K562 (cell line): ENCODE results near the gene UBE2R2. TPM values are rescaled to one million over a fixed set of nuclear protein-coding genes. Genes with fewer than 3 reads are reported as not detected.

Experiments used
- ATAC-seq: fragments of 200-7000 bp; cut with Tn5 transposase; 3 replicates; pipeline ENCODE4 v1.9.1; 2020; ENCODE audit warnings: moderate library complexity
- BruUV-seq: library from RNA; stranded (reverse); fragments of 400-500 nt; replicated peaks from 2 replicates; lab custom pipeline; 2021; lab: Mats Ljungman, UMichigan
- CTCF ChIA-PET: fragments of 300-600 bp; formaldehyde crosslinking; extraction: SDS; loops from one replicate; lab custom pipeline; 2021; ENCODE audit warnings: low intra/inter-chr PET ratio; lab: Yijun Ruan, JAX
- POLR2A ChIA-PET: fragments of 300-600, 350-650 bp; sonication (Branson Sonifier 250); formaldehyde crosslinking; extraction: SDS; loops from one replicate; lab custom pipeline; 2021; ENCODE audit warnings: antibody characterized with exemption, inconsistent platforms; lab: Yijun Ruan, JAX
- DNase-seq, 4 experiments: peaks; one replicate each; pipeline versions ENCODE4 v3.0.0 to v3.0.0-alpha.2; 2011 to 2018; ENCODE audit warnings: low spot score in 3 of 4, mixed read lengths in 3 of 4; ENCODE audit errors: extremely low read depth in 1 of 4
- FAIRE-seq: peaks from 2 replicates; lab custom pipeline; 2011; peaks lifted over from hg19 to GRCh38; lab: Jason Lieb, UNC
- H2AFZ ChIP-seq: 2 replicates; pipeline ENCODE4 v1.6.0; 2011; ENCODE audit warnings: low read depth, low read length, control low read depth, inconsistent platforms
- H3K27ac ChIP-seq: fragments of 200-600 bp; 3 replicates; pipeline ENCODE4 v1.8.0; 2011; ENCODE audit warnings: low read depth, mild to moderate bottlenecking, control low read depth, inconsistent platforms, low read length, moderate library complexity, mixed read lengths; ENCODE audit errors: extremely low read depth
- H3K27me3 ChIP-seq, 2 experiments: fragments of 300-600 bp in 1 of 2; 2 replicates in 1 of 2; 3 replicates in 1 of 2; pipeline versions ENCODE4 v1.6.0 to v1.8.0; 2011; ENCODE audit warnings: inconsistent platforms in 2 of 2, low read length in 2 of 2, mild to moderate bottlenecking in 1 of 2, mixed read lengths in 1 of 2, moderate library complexity in 1 of 2; ENCODE audit not compliant: control insufficient read depth in 2 of 2, insufficient read depth in 2 of 2
- H3K36me3 ChIP-seq: fragments of 300-600 bp; 3 replicates; pipeline ENCODE4 v1.8.0; 2011; ENCODE audit warnings: mild to moderate bottlenecking, low read length, inconsistent platforms; ENCODE audit not compliant: control insufficient read depth, insufficient read depth
- H3K4me1 ChIP-seq, 2 experiments: fragments of 200-600 bp in 1 of 2; replicated peaks in 1 of 2; 2 replicates in 1 of 2; 3 replicates in 1 of 2; pipeline versions ENCODE4 v1.5.1 to v1.8.0; 2011; ENCODE audit warnings: inconsistent platforms in 2 of 2, low read length in 2 of 2, mild to moderate bottlenecking in 1 of 2, mixed read lengths in 1 of 2, moderate library complexity in 1 of 2; ENCODE audit not compliant: control insufficient read depth in 2 of 2, insufficient read depth in 2 of 2
- H3K4me2 ChIP-seq: 2 replicates; pipeline ENCODE4 v1.6.1; 2011; ENCODE audit warnings: low read length, control low read depth, inconsistent platforms, mixed read lengths; ENCODE audit not compliant: insufficient read depth
- H3K4me3 ChIP-seq: fragments of 200-600 bp; sonication (generic), shearing (Covaris generic); 2 replicates; pipeline ENCODE4 v1.5.1; 2016; ENCODE audit warnings: control low read depth, inconsistent platforms
- H3K79me2 ChIP-seq: fragments of 200-600 bp; 3 replicates; pipeline ENCODE4 v1.8.0; 2011; ENCODE audit warnings: low read length, inconsistent platforms; ENCODE audit not compliant: control insufficient read depth, insufficient read depth
- H3K9ac ChIP-seq, 2 experiments: 2 replicates each; pipeline versions ENCODE4 v1.6.0 to v1.6.1; 2011; ENCODE audit warnings: low read depth in 2 of 2, low read length in 2 of 2, control low read depth in 1 of 2, inconsistent platforms in 1 of 2, mild to moderate bottlenecking in 1 of 2, mixed read lengths in 1 of 2; ENCODE audit not compliant: insufficient read depth in 1 of 2
- H3K9me1 ChIP-seq: one replicate; pipeline ENCODE4 v1.6.0; 2011; ENCODE audit warnings: inconsistent platforms, mild to moderate bottlenecking, low read length, moderate library complexity; ENCODE audit not compliant: control insufficient read depth, insufficient read depth
- H3K9me3 ChIP-seq: replicated peaks from 2 replicates; pipeline ENCODE4 v1.5.1; 2011; ENCODE audit warnings: low read depth, low read length, inconsistent platforms; ENCODE audit not compliant: control insufficient read depth, insufficient read depth
- H4K20me1 ChIP-seq: replicated peaks from 2 replicates; pipeline ENCODE4 v1.6.1; 2011; ENCODE audit warnings: low read length, inconsistent platforms, mixed read lengths; ENCODE audit not compliant: control insufficient read depth, insufficient read depth
- RBFOX2 ChIP-seq: fragments of 200-400 bp; formaldehyde crosslinking; IDR thresholded peaks from 2 replicates; pipeline ENCODE4 v1.6.1; 2017; ENCODE audit warnings: low read depth, mild to moderate bottlenecking, low read length, moderate library complexity
- SMAD2 ChIP-seq: fragments of 150-350 bp; IDR thresholded peaks from 2 replicates; pipeline ENCODE4 v1.6.1; 2014; ENCODE audit warnings: low read depth, mild to moderate bottlenecking, low read length
- ZNF699 ChIP-seq: fragments of 250-450 bp; sonication (Bioruptor Pico); IDR thresholded peaks from 2 replicates; pipeline ENCODE4 v1.8.0; 2021; ENCODE audit warnings: mild to moderate bottlenecking, moderate library complexity; ENCODE audit not compliant: insufficient replicate concordance
- WGBS: fragments of 100-300 bp; shearing (Covaris generic); methylation state at CpG from one replicate; pipeline ENCODE4 v1.1.6; 2016; ENCODE audit warnings: low coverage, mixed read lengths; ENCODE audit not compliant: insufficient coverage; ENCODE audit errors: missing lambda C conversion rate; 5-methylcytosine and 5-hydroxymethylcytosine counted together
- in situ Hi-C: fragments of 300-500 bp; cut with MboI; formaldehyde crosslinking; loops from 4 replicates; pipeline ENCODE4 v1.15.0; 2018; ENCODE audit warnings: inconsistent platforms, mixed read lengths
- intact Hi-C: fragments of 100-400 bp; cut with micrococcal nuclease; formaldehyde crosslinking; loops from 2 replicates; pipeline ENCODE4 v1.14.2; 2022
- polyA plus RNA-seq, 8 experiments: library from polyadenylated mRNA; depleted of rRNA in 4 of 8; stranded (reverse) in 5 of 8; unstranded in 3 of 8; fragments of >200 nt; fragmentation: Nextera tagmentation in 2 of 8; fragmentation: Illumina TruSeq in 1 of 8; extraction: Ambion mirVana in 2 of 8; extraction: Trizol in 1 of 8; gene quantifications; 2 replicates each; pipeline versions ENCODE4 v1.2.1 to v1.2.3, GENCODE V29; 2011 to 2014; ENCODE audit warnings: inconsistent platforms in 1 of 8, missing spikeins in 1 of 8
- total RNA-seq, 7 experiments: library from RNA; depleted of rRNA in 6 of 7; stranded (reverse); fragments of >200 nt in 6 of 7; fragmentation: Illumina TruSeq in 2 of 7; extraction: Trizol in 2 of 7; gene quantifications; 2 replicates each; pipeline versions ENCODE4 v1.2.1 to v1.2.3, GENCODE V29; 2011 to 2021; ENCODE audit warnings: low replicate concordance in 1 of 7
- TF ChIP-seq, protein P1 (sequence below): fragments of 450-650 bp; IDR thresholded peaks from 2 replicates; pipeline ENCODE4 v1.6.1; 2016; ENCODE audit warnings: mild to moderate bottlenecking, moderate library complexity
- TF ChIP-seq, protein P2 (sequence below): fragments of 150-350 bp; IDR thresholded peaks from 2 replicates; pipeline ENCODE4 v1.6.1; 2014; ENCODE audit warnings: low read depth, mild to moderate bottlenecking, low read length, borderline replicate concordance

UBE2R2 gene
- total and polyA plus RNA-seq, 9 of the 15 experiments (the other 6 are each of a cell fraction or from before 2014, with no cell fraction given): 7.8 to 26.2 (median 11.8) TPM

- no peak for FAIRE-seq
- no peak for ATAC-seq
- no peak overlapping the region for H3K4me3 ChIP-seq
- TF ChIP-seq, protein P1, sequence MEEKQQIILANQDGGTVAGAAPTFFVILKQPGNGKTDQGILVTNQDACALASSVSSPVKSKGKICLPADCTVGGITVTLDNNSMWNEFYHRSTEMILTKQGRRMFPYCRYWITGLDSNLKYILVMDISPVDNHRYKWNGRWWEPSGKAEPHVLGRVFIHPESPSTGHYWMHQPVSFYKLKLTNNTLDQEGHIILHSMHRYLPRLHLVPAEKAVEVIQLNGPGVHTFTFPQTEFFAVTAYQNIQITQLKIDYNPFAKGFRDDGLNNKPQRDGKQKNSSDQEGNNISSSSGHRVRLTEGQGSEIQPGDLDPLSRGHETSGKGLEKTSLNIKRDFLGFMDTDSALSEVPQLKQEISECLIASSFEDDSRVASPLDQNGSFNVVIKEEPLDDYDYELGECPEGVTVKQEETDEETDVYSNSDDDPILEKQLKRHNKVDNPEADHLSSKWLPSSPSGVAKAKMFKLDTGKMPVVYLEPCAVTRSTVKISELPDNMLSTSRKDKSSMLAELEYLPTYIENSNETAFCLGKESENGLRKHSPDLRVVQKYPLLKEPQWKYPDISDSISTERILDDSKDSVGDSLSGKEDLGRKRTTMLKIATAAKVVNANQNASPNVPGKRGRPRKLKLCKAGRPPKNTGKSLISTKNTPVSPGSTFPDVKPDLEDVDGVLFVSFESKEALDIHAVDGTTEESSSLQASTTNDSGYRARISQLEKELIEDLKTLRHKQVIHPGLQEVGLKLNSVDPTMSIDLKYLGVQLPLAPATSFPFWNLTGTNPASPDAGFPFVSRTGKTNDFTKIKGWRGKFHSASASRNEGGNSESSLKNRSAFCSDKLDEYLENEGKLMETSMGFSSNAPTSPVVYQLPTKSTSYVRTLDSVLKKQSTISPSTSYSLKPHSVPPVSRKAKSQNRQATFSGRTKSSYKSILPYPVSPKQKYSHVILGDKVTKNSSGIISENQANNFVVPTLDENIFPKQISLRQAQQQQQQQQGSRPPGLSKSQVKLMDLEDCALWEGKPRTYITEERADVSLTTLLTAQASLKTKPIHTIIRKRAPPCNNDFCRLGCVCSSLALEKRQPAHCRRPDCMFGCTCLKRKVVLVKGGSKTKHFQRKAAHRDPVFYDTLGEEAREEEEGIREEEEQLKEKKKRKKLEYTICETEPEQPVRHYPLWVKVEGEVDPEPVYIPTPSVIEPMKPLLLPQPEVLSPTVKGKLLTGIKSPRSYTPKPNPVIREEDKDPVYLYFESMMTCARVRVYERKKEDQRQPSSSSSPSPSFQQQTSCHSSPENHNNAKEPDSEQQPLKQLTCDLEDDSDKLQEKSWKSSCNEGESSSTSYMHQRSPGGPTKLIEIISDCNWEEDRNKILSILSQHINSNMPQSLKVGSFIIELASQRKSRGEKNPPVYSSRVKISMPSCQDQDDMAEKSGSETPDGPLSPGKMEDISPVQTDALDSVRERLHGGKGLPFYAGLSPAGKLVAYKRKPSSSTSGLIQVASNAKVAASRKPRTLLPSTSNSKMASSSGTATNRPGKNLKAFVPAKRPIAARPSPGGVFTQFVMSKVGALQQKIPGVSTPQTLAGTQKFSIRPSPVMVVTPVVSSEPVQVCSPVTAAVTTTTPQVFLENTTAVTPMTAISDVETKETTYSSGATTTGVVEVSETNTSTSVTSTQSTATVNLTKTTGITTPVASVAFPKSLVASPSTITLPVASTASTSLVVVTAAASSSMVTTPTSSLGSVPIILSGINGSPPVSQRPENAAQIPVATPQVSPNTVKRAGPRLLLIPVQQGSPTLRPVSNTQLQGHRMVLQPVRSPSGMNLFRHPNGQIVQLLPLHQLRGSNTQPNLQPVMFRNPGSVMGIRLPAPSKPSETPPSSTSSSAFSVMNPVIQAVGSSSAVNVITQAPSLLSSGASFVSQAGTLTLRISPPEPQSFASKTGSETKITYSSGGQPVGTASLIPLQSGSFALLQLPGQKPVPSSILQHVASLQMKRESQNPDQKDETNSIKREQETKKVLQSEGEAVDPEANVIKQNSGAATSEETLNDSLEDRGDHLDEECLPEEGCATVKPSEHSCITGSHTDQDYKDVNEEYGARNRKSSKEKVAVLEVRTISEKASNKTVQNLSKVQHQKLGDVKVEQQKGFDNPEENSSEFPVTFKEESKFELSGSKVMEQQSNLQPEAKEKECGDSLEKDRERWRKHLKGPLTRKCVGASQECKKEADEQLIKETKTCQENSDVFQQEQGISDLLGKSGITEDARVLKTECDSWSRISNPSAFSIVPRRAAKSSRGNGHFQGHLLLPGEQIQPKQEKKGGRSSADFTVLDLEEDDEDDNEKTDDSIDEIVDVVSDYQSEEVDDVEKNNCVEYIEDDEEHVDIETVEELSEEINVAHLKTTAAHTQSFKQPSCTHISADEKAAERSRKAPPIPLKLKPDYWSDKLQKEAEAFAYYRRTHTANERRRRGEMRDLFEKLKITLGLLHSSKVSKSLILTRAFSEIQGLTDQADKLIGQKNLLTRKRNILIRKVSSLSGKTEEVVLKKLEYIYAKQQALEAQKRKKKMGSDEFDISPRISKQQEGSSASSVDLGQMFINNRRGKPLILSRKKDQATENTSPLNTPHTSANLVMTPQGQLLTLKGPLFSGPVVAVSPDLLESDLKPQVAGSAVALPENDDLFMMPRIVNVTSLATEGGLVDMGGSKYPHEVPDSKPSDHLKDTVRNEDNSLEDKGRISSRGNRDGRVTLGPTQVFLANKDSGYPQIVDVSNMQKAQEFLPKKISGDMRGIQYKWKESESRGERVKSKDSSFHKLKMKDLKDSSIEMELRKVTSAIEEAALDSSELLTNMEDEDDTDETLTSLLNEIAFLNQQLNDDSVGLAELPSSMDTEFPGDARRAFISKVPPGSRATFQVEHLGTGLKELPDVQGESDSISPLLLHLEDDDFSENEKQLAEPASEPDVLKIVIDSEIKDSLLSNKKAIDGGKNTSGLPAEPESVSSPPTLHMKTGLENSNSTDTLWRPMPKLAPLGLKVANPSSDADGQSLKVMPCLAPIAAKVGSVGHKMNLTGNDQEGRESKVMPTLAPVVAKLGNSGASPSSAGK: no peak
- TF ChIP-seq SMAD2 (no peak), ZNF699 (CRISPR knock-in tag) (no peak), RBFOX2 (no peak)
- TF ChIP-seq, protein P2, sequence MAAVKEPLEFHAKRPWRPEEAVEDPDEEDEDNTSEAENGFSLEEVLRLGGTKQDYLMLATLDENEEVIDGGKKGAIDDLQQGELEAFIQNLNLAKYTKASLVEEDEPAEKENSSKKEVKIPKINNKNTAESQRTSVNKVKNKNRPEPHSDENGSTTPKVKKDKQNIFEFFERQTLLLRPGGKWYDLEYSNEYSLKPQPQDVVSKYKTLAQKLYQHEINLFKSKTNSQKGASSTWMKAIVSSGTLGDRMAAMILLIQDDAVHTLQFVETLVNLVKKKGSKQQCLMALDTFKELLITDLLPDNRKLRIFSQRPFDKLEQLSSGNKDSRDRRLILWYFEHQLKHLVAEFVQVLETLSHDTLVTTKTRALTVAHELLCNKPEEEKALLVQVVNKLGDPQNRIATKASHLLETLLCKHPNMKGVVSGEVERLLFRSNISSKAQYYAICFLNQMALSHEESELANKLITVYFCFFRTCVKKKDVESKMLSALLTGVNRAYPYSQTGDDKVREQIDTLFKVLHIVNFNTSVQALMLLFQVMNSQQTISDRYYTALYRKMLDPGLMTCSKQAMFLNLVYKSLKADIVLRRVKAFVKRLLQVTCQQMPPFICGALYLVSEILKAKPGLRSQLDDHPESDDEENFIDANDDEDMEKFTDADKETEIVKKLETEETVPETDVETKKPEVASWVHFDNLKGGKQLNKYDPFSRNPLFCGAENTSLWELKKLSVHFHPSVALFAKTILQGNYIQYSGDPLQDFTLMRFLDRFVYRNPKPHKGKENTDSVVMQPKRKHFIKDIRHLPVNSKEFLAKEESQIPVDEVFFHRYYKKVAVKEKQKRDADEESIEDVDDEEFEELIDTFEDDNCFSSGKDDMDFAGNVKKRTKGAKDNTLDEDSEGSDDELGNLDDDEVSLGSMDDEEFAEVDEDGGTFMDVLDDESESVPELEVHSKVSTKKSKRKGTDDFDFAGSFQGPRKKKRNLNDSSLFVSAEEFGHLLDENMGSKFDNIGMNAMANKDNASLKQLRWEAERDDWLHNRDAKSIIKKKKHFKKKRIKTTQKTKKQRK: no peak
Observed at GRCh38 chr9:33820231-33820745, 3.3 kb downstream of the UBE2R2 start.

More at GRCh38 chr9:33820231-33820745, 3.3 kb downstream of the UBE2R2 start:
- Histone ChIP-seq H3K4me1 (peaks cover 6 to 11% of the 10 kb centered on the region in 2 experiments; a peak in 4 of 5 replicates), H4K20me1 (no peaks in the 10 kb centered on the region), H3K9me1 (no peaks in the 10 kb centered on the region), H3K36me3 (peaks cover 7% of the 10 kb centered on the region; the same call in 1 of the 3 replicates), H3K79me2 (peaks cover 76% of the 10 kb centered on the region), H3K9me3 (no peaks in the 10 kb centered on the region), H3K27me3 (no peaks in the 10 kb centered on the region), H2AFZ (no peak overlapping the region), H3K4me2 (no peak overlapping the region), H3K27ac (no peak overlapping the region; the same call in 2 of the 3 replicates), H3K9ac (peak overlapping the region in 1 of 2 experiments; percentile 15; a peak in 1 of 4 replicates)
- no peak for DNase-seq
- CTCF ChIA-PET: no interaction called here
- in situ Hi-C loops: no loop called here
- BruUV-seq: no TSS peak
- POLR2A ChIA-PET: no interaction called here
- WGBS: 31% methylated on average over 4 of the region's 4 CpGs
- intact Hi-C loops: no loop called here
